Measurements from ENCODE around the gene REX1BD. TPM values are rescaled to one million over a fixed set of nuclear protein-coding genes. Genes with fewer than 3 reads are reported as not detected.

The REX1BD gene
- total and polyA plus RNA-seq, 2 of the 13 experiments (the other 11 are each of a cell fraction or from before 2014, with no cell fraction given): 7.5 to 25.4 TPM

- TF ChIP-seq AFF4 (CRISPR knock-in tag; IDR thresholded peaks at IDR 0.05): no peak
- no peak for TF ChIP-seq HCFC1 (IDR thresholded peaks at IDR 0.05; ENCODE audit: low read depth, low read length)
- TF ChIP-seq HDAC1 (CRISPR knock-in tag; IDR thresholded peaks at IDR 0.05): peak; percentile 22; the same call in 1 of the 2 replicates
- TF ChIP-seq ZNF687 (CRISPR knock-in tag; IDR thresholded peaks at IDR 0.05): peak; percentile 70
- TF ChIP-seq ZNF281 (CRISPR knock-in tag; IDR thresholded peaks at IDR 0.05; ENCODE audit: borderline replicate concordance): peak; percentile 40; the same call in 1 of the 2 replicates
- TF ChIP-seq MZF1 (CRISPR knock-in tag; IDR thresholded peaks at IDR 0.05; ENCODE audit: borderline replicate concordance): no peak
- TF ChIP-seq TERF1 (CRISPR knock-in tag; IDR thresholded peaks at IDR 0.05): no peak
- TF ChIP-seq ZNF331 (CRISPR knock-in tag; IDR thresholded peaks at IDR 0.05): peak; percentile 49; the same call in 1 of the 2 replicates
- no peak for TF ChIP-seq NFE2 (CRISPR knock-in tag; IDR thresholded peaks at IDR 0.05)
- peak; percentile 30; the same call in 1 of the 2 replicates for TF ChIP-seq CSRNP1 (CRISPR knock-in tag; IDR thresholded peaks at IDR 0.05)
- TF ChIP-seq NR1H2 (CRISPR knock-in tag; IDR thresholded peaks at IDR 0.05; ENCODE audit: borderline replicate concordance, low read depth): no peak
- 0 out of 2 replicates have a peak, but pooled peaks have one; percentile 3 for TF ChIP-seq RXRA (CRISPR knock-in tag; IDR thresholded peaks at IDR 0.05)
- TF ChIP-seq ASH2L (IDR thresholded peaks at IDR 0.05; ENCODE audit: insufficient read length, low read depth, low read length): peak; percentile 48
- no peak for TF ChIP-seq ZNF543 (CRISPR knock-in tag; IDR thresholded peaks at IDR 0.05)
These were observed 17.1 kb downstream of the REX1BD start (continued) for GRCh38 chr19:18605546-18606280.
